ENCODE data around the gene SPTLC1.
"Not testable (repeated sequence)": the region's sequence is repeated elsewhere in the genome, so short reads cannot be mapped to it uniquely, and the experiment has no call there.

Gene SPTLC1

GRCh38 chr9:92029553-92029952, 85.7 kb downstream of the SPTLC1 start:
- DNase-seq, result no peak

GRCh38 chr9:92026206-92027002, 88.8 kb downstream of the SPTLC1 start:
- DNase-seq, result no peak

GRCh38 chr9:92021785-92022541, 93.2 kb downstream of the SPTLC1 start:
- DNase-seq, result peak; percentile 50

- DNase-seq, result no peak
Observed at GRCh38 chr9:92019658-92020057, 95.6 kb downstream of the SPTLC1 start.

- no peak for DNase-seq
Observed at GRCh38 chr9:92010705-92011536, 104.3 kb downstream of the SPTLC1 start.

- DNase-seq, result not testable (repeated sequence)
Observed at GRCh38 chr9:92010253-92010652, 105.0 kb downstream of the SPTLC1 start.

GRCh38 chr9:92008041-92008440, 107.2 kb downstream of the SPTLC1 start:
- DNase-seq, result no peak

GRCh38 chr9:92004045-92004392, 111.2 kb downstream of the SPTLC1 start:
- no peak for DNase-seq

- no peak for DNase-seq
Observed at GRCh38 chr9:92003308-92004044, 111.7 kb downstream of the SPTLC1 start.

- not testable (repeated sequence) for DNase-seq
Observed at GRCh38 chr9:92001948-92002347, 113.3 kb downstream of the SPTLC1 start.

- peak; percentile 11 for DNase-seq
Observed at GRCh38 chr9:92001244-92001643, 114.0 kb downstream of the SPTLC1 start.

GRCh38 chr9:91995000-91995655, 120.1 kb downstream of the SPTLC1 start:
- no peak for DNase-seq

- no peak for DNase-seq
Observed at GRCh38 chr9:91994422-91994821, 120.8 kb downstream of the SPTLC1 start.

GRCh38 chr9:91992461-91993041, 122.7 kb downstream of the SPTLC1 start:
- no peak for DNase-seq

GRCh38 chr9:91991721-91992341, 123.4 kb downstream of the SPTLC1 start:
- no peak for DNase-seq

- DNase-seq, result no peak
Observed at GRCh38 chr9:91986248-91986647, 129.0 kb downstream of the SPTLC1 start.

GRCh38 chr9:91985692-91986091, 129.5 kb downstream of the SPTLC1 start:
- DNase-seq, result no peak
